AG09319 (cell line): ENCODE data around the gene CFAP299.

Source experiments
- DNase-seq: peaks from one replicate; pipeline ENCODE4 v3.0.0-alpha.2; 2010; ENCODE audit warnings: low read depth; ENCODE audit errors: extremely low read depth
- TF ChIP-seq, protein P1 (sequence below): IDR thresholded peaks from 2 replicates; pipeline ENCODE4 v1.5.1; 2011; ENCODE audit warnings: low read depth, mild to moderate bottlenecking, inconsistent platforms, low read length, moderate library complexity

CFAP299 gene

DNA sequence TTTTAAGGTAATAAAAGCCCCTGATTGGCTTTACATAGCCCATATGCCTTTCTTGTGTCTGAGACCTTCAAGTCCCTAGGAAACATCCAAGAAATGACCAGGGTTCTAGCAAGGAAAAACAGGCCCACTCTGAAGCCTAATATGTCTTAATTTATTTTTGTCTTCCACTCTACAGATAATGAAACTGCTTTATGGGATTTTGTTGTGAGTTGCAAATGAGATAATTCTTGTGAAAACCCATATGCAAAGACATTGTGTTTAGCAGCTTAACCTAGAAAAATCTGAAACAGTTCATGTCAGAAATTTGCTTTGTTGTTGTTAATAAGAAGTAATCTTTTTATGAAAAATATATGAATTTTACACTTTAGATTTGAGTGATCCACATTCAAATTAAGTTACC, 504.3 kb downstream of the CFAP299 start:
- TF ChIP-seq, protein P1, sequence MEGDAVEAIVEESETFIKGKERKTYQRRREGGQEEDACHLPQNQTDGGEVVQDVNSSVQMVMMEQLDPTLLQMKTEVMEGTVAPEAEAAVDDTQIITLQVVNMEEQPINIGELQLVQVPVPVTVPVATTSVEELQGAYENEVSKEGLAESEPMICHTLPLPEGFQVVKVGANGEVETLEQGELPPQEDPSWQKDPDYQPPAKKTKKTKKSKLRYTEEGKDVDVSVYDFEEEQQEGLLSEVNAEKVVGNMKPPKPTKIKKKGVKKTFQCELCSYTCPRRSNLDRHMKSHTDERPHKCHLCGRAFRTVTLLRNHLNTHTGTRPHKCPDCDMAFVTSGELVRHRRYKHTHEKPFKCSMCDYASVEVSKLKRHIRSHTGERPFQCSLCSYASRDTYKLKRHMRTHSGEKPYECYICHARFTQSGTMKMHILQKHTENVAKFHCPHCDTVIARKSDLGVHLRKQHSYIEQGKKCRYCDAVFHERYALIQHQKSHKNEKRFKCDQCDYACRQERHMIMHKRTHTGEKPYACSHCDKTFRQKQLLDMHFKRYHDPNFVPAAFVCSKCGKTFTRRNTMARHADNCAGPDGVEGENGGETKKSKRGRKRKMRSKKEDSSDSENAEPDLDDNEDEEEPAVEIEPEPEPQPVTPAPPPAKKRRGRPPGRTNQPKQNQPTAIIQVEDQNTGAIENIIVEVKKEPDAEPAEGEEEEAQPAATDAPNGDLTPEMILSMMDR = no peak
- DNase-seq = no peak

DNA sequence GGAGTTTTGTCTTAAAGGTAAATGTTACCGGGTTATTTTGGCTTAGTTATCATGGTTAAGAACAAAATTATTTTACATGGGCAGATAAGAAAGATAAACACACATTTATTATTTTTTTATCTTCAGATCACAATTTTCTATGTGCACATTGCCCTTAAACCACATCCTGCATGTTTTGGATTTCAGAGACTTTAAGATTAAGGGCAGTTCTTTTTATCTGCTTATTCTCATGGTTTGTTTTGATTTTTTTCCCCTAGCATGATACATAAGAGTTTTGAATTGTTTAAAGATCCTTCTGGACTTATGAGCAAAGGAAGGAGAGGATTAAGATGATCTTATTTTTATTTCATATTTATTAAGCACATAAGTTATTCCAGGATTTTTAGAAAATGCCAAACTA, 504.9 kb downstream of the CFAP299 start:
- DNase-seq = no peak

DNA sequence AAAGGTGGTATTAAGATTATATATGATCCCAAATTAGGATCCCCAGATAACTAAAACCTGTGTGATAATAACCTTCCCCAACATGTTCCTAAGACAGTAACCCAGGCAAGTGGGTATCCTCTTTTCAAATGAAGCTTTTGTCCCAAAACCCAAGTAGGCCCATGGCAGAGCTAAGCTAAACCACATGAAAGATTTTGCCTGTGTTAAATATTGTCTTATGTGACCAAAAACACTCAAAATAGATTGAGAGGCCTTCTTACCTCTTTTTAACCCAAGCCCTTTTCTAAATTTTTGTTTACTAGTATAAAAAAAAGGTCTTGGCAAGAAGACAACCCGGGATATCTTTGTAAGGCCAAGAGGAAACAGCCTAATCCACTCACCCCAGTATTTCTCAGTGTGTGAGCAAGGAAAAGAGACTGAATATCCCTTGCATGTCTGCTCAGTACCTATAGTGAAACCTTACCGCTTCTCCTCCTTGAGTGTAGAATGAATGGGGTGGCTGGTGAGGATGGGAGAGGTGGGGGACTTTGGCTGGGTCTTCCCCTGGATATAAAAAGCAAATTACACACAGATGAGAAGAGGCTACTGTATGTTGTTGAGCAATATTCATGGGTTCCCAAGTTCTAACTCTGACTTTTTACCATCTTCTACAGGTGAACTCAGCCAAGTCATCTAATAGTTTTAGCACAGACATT, 506.2 kb downstream of the CFAP299 start:
- no peak for DNase-seq

More for the DNA sequence above, 504.9 kb downstream of the CFAP299 start:
- TF ChIP-seq, protein P1 = no peak

DNA sequence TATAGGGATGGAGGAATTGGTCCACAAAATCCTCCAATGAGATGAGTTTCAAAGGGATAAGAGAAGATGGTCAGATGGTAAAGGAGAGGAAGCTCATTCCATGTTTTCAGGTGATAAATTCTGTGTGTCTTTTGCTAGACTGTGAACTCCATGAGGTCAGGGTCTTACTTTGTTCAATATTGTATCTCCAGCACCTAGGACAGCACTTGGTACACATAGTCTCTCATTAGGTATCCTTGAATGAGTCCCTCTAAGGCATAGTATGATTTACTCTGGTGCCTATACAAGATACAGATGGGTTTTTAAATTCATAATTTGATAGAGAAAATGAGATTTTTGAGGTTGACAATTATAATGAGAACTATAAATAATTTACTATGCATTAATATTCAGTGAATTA, 510.7 kb downstream of the CFAP299 start:
- no peak for DNase-seq
- TF ChIP-seq, protein P1 = no peak

More for the DNA sequence above, 506.2 kb downstream of the CFAP299 start:
- TF ChIP-seq, protein P1 = no peak

DNA sequence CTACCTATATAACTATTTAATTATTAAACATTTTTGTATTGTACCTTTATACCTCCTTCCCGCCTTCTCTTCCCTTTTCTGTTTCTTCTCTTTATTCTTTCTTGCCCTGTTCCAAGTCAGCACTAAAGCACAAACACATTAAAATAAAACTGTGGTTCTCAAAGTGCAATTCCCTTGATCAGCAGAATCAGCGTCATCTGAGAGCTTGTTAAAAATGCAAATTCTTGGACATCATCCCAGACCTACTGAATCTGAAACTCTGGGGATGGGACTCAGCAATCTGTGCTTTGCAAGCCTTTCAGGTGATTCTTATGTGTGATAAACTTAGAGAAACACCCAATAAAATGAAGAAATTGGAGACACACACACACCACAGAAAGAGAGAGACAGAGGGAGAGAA, 516.5 kb downstream of the CFAP299 start:
- TF ChIP-seq, protein P1 = no peak
- DNase-seq = no peak

DNA sequence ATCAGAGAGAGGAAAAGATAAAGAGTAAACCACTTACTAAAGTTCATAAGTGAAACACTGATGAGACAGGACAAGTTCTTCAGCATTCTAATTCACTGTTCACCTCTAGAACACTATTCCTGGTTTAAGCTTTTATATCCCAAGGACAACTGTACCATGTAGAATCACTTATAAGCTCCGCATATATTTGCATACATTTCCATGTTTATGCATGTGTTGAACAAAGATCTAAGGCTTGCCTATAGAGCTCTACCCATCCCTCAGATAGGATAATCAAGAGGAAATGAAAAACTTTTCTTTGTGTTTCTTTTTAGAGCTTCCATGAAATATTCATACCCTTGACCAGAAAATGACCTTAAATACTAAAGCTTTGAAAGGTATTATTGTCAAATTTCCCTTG, 538.0 kb downstream of the CFAP299 start:
- DNase-seq = no peak
- TF ChIP-seq, protein P1 = no peak

DNA sequence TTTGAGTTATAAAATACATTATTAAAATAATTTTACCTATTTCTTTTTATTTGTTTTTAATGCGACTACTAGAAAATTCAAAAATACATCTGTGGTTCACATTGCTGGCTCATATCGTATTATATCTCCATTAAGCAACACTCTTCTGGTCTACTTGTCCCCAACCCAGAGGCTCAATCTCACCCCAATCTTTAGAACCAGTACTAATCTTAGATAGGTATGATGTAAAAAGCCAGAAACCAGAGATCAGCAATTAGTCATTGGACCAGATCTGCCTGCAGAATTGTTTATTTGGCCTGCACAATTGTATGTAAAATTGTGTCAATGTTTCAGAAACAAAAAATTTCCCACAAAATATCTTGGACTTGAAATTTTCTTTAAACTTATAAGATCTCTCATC, 539.4 kb downstream of the CFAP299 start:
- no peak for DNase-seq
- TF ChIP-seq, protein P1 = no peak
